WI38 (cell line): ENCODE measurements around the gene KRT78.

ENCODE experiments used
- H3K4me3 ChIP-seq: 2 replicates; pipeline ENCODE4 v1.5.1; 2011; ENCODE audit warnings: low read depth, mild to moderate bottlenecking, control low read depth, low read length
- CTCF ChIP-seq: IDR thresholded peaks from 2 replicates; pipeline ENCODE4 v1.5.1; 2012; ENCODE audit warnings: low read depth, mild to moderate bottlenecking, control low read depth, low read length

KRT78 gene

GRCh38 chr12:52836491-52837412, 12.0 kb downstream of the KRT78 start:
- no peak overlapping the region for H3K4me3 ChIP-seq
- TF ChIP-seq CTCF: no peak

GRCh38 chr12:52836042-52836466, 12.7 kb downstream of the KRT78 start:
- H3K4me3 ChIP-seq: no peak overlapping the region
- no peak for TF ChIP-seq CTCF

GRCh38 chr12:52835271-52836041, 13.3 kb downstream of the KRT78 start:
- no peak for TF ChIP-seq CTCF

GRCh38 chr12:52834727-52835001, 14.1 kb downstream of the KRT78 start:
- no peak overlapping the region for H3K4me3 ChIP-seq
- TF ChIP-seq CTCF: no peak

More at GRCh38 chr12:52835271-52836041, 13.3 kb downstream of the KRT78 start:
- no peak overlapping the region for H3K4me3 ChIP-seq

- TF ChIP-seq CTCF: no peak
- no peak within 1 kb of the TSS for H3K4me3 ChIP-seq
These were observed 14.7 kb downstream of the KRT78 start, which contains the start of gene KRT79 for GRCh38 chr12:52833922-52834726. Gene KRT79, minus strand, starts transcription at chr12:52834311. Its CDS starts 51 bp downstream, at chr12:52834260.

- no peak for TF ChIP-seq CTCF
- H3K4me3 ChIP-seq: no peak overlapping the region
These were observed 15.5 kb downstream of the KRT78 start for GRCh38 chr12:52832985-52833905.
